Suprapubic skin (tissue), 4 donors: ENCODE results near the gene C11orf54. TPM values are rescaled to one million over a fixed set of nuclear protein-coding genes. Genes with fewer than 3 reads are reported as not detected.
"Not testable (repeated sequence)": the region's sequence is repeated elsewhere in the genome, so short reads cannot be mapped to it uniquely, and the experiment has no call there.

Experiments used
- DNase-seq, 2 donors: peaks; one replicate each; pipeline ENCODE4 v3.0.0-alpha.2; 2019; ENCODE audit warnings: low spot score in 2 of 2
- H3K27ac ChIP-seq: fragments of 200-600 bp; sonication (generic); one replicate; pipeline ENCODE4 v1.5.1; 2019
- H3K27me3 ChIP-seq: fragments of 200-600 bp; sonication (generic); one replicate; pipeline ENCODE4 v1.5.1; 2019
- H3K36me3 ChIP-seq: fragments of 200-600 bp; sonication (generic); one replicate; pipeline ENCODE4 v1.5.1; 2019
- H3K4me1 ChIP-seq: fragments of 200-600 bp; sonication (generic); one replicate; pipeline ENCODE4 v1.5.1; 2019
- H3K4me3 ChIP-seq: fragments of 200-600 bp; sonication (generic); one replicate; pipeline ENCODE4 v1.5.1; 2019; ENCODE audit warnings: mild to moderate bottlenecking
- H3K9me3 ChIP-seq: fragments of 200-600 bp; sonication (generic); one replicate; pipeline ENCODE4 v1.5.1; 2019
- CTCF ChIP-seq, 2 donors: fragments of 200-600 bp in 1 of 2; fragments of 450-650 bp in 1 of 2; sonication (generic) in 1 of 2; IDR thresholded peaks; one replicate each; pipeline ENCODE4 v1.5.1; 2016 to 2019; ENCODE audit warnings: antibody characterized with exemption in 2 of 2, mild to moderate bottlenecking in 1 of 2, moderate library complexity in 1 of 2
- EP300 ChIP-seq: sonication (generic); formaldehyde crosslinking; IDR thresholded peaks from one replicate; pipeline ENCODE4 v1.6.1; 2017; ENCODE audit warnings: antibody characterized with exemption
- POLR2A ChIP-seq, 2 donors: fragments of 450-650 bp; IDR thresholded peaks; one replicate each; pipeline ENCODE4 v1.6.1; 2017; ENCODE audit warnings: antibody characterized with exemption in 2 of 2, mild to moderate bottlenecking in 2 of 2, moderate library complexity in 2 of 2
- POLR2AphosphoS5 ChIP-seq, 3 donors: sonication (generic); formaldehyde crosslinking; IDR thresholded peaks; one replicate each; pipeline ENCODE4 v1.6.1; 2017; ENCODE audit warnings: antibody characterized with exemption in 3 of 3
- WGBS: methylation state at CpG from one replicate; pipeline ENCODE4 v1.1.5; 2018; 5-methylcytosine and 5-hydroxymethylcytosine counted together
- total RNA-seq, 4 donors: library from RNA; depleted of rRNA; stranded (reverse); fragments of >200 nt; gene quantifications; one replicate each; pipeline ENCODE4 v1.1.0, GENCODE V29; 2016

The C11orf54 gene
- total RNA-seq, 4 donors from 2014 or later, result 19.4 to 62.1 (median 26.5) TPM

GRCh38 chr11:93757924-93758865 is 16.7 kb downstream of the C11orf54 start:
- Histone ChIP-seq H3K4me1 (no peaks in the 10 kb centered on the region), H3K4me3 (no peak overlapping the region), H3K9me3 (no peaks in the 10 kb centered on the region), H3K27ac (no peak overlapping the region), H3K36me3 (peaks cover 68% of the 10 kb centered on the region), H3K27me3 (no peaks in the 10 kb centered on the region)
- TF ChIP-seq CTCF (IDR thresholded peaks at IDR 0.05), result no peak
- TF ChIP-seq POLR2AphosphoS5 (IDR thresholded peaks at IDR 0.05), result no peak
- TF ChIP-seq POLR2A (IDR thresholded peaks at IDR 0.05), result no peak
- TF ChIP-seq EP300, result no peak
- no peak for DNase-seq
- 94% methylated on average over 23 of the region's 38 CpGs for WGBS

GRCh38 chr11:93759123-93759522 is 17.7 kb downstream of the C11orf54 start:
- H3K4me3 ChIP-seq, H3K4me1 ChIP-seq, H3K27ac ChIP-seq, H3K9me3 ChIP-seq, DNase-seq, H3K27me3 ChIP-seq: not testable (repeated sequence)
- 85% methylated on average over 4 of the region's 4 CpGs for WGBS
- H3K36me3 ChIP-seq, result peaks cover 76% of the 10 kb centered on the region

GRCh38 chr11:93761910-93762309 is 20.4 kb downstream of the C11orf54 start:
- no peak for DNase-seq
- Histone ChIP-seq H3K4me3 (no peak overlapping the region), H3K27me3 (no peaks in the 10 kb centered on the region), H3K36me3 (peaks cover 74% of the 10 kb centered on the region), H3K27ac (no peak overlapping the region), H3K4me1 (no peaks in the 10 kb centered on the region), H3K9me3 (no peaks in the 10 kb centered on the region)
- 98% methylated on average over 1 of the region's 1 CpG for WGBS
- no peak for TF ChIP-seq POLR2AphosphoS5 (IDR thresholded peaks at IDR 0.05)
- TF ChIP-seq EP300, result no peak
- TF ChIP-seq CTCF (IDR thresholded peaks at IDR 0.05), result no peak
- TF ChIP-seq POLR2A (IDR thresholded peaks at IDR 0.05), result no peak

GRCh38 chr11:93765551-93765950 is 24.1 kb downstream of the C11orf54 start:
- DNase-seq, result no peak
- H3K36me3 ChIP-seq, result peaks cover 40% of the 10 kb centered on the region
- WGBS, result 68% methylated on average over 2 of the region's 2 CpGs
- H3K27ac ChIP-seq, result no peak overlapping the region
- no peaks in the 10 kb centered on the region for H3K4me1 ChIP-seq
- H3K9me3 ChIP-seq, result no peaks in the 10 kb centered on the region
- no peaks in the 10 kb centered on the region for H3K27me3 ChIP-seq
- TF ChIP-seq POLR2A (IDR thresholded peaks at IDR 0.05), result no peak
- no peak for TF ChIP-seq EP300
- no peak for TF ChIP-seq CTCF (IDR thresholded peaks at IDR 0.05)
- TF ChIP-seq POLR2AphosphoS5 (IDR thresholded peaks at IDR 0.05), result no peak
- H3K4me3 ChIP-seq, result no peak overlapping the region

- 69% methylated on average over 5 of the region's 5 CpGs for WGBS
- H3K27me3 ChIP-seq, result no peaks in the 10 kb centered on the region
- TF ChIP-seq POLR2AphosphoS5 (IDR thresholded peaks at IDR 0.05) (no peak), CTCF (IDR thresholded peaks at IDR 0.05) (no peak), POLR2A (IDR thresholded peaks at IDR 0.05) (no peak), EP300 (no peak)
- no peak for DNase-seq
- H3K4me1 ChIP-seq, result no peaks in the 10 kb centered on the region
- peaks cover 30% of the 10 kb centered on the region for H3K36me3 ChIP-seq
- H3K9me3 ChIP-seq, result no peaks in the 10 kb centered on the region
- H3K27ac ChIP-seq, result no peak overlapping the region
- H3K4me3 ChIP-seq, result no peak overlapping the region
Observed at GRCh38 chr11:93766504-93766903, 25.0 kb downstream of the C11orf54 start.
